Measurements from ENCODE around the gene EED. TPM values are rescaled to one million over a fixed set of nuclear protein-coding genes. Genes with fewer than 3 reads are reported as not detected.

Gene EED
- total and polyA plus RNA-seq, 8 donors = 5.1 to 14.0 (median 8.9) TPM

DNA sequence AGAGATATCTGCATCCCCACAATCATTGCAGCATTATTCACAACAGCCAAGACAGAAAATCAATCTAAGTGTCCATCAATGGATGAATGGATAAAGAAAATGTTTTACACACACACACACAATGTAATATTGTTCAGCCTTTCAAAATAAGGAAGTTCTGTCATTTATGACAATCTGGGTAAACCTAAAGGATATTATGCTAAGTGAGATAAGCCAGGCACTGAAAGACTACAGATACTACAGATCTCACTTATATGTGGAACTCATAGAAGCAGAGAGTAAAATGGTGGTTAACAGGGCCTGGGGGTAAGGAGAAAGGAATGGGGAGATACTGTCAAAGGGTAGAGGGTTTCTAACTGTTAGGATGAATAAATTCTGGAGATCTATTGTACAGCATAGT, 36.0 kb upstream of the EED start:
- TF ChIP-seq, protein P1, sequence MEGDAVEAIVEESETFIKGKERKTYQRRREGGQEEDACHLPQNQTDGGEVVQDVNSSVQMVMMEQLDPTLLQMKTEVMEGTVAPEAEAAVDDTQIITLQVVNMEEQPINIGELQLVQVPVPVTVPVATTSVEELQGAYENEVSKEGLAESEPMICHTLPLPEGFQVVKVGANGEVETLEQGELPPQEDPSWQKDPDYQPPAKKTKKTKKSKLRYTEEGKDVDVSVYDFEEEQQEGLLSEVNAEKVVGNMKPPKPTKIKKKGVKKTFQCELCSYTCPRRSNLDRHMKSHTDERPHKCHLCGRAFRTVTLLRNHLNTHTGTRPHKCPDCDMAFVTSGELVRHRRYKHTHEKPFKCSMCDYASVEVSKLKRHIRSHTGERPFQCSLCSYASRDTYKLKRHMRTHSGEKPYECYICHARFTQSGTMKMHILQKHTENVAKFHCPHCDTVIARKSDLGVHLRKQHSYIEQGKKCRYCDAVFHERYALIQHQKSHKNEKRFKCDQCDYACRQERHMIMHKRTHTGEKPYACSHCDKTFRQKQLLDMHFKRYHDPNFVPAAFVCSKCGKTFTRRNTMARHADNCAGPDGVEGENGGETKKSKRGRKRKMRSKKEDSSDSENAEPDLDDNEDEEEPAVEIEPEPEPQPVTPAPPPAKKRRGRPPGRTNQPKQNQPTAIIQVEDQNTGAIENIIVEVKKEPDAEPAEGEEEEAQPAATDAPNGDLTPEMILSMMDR (IDR thresholded peaks at IDR 0.05) = no peak
- intact Hi-C loops (cut with DNase I) = loop anchor here in 1 of 3 donors (10.0 kb wide), 1 partner anchor 164 kb away; no protein-coding TSS in a partner anchor
- no peak for ATAC-seq
- Histone ChIP-seq H3K4me1 (peaks cover 0 to 4% (median 0%) of the 10 kb centered on the region in 3 donors), H3K27ac (no peak overlapping the region), H3K9me3 (no peaks in the 10 kb centered on the region), H3K27me3 (no peaks in the 10 kb centered on the region), H3K4me3 (no peak overlapping the region), H3K36me3 (no peaks in the 10 kb centered on the region)
- no peak for DNase-seq
- no peak for FAIRE-seq

DNA sequence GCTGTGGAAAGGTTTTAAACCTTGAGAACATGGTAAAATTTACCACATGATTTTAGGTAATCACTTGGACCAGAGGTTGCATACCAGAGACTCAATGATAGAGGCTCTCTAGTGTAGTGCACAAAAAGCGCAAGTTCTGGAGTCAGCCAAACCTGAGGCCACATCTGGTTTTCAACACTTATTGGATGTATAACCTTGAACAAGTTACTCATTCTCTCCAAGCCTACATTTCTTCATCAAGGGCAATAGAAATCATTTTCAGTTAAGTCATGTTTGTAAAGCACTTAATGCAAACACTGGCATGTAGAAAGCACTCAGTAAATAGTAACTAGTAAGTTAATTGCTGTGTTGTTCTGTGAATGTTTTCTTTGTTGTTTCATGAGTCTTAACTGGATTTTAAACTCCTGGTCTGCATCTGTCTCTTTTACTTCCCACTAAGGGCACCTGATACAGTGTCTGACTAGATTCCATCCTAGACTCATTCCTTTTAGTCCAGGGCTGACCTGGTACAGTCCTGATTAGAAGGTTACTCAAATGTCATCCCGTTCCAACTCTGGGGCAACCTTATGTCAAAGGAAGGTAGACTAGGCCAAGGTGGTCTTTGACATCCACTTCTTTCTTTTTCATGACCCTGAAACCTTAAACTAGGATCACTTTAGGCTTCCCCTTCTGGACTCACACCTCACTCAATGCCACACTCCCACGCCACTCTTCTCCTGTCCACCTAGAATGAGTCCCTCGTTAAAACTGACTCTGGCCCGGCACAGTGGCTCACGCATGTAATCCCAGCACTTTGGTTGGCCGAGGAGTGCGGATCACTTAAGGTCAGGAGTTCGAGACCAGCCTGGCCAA, 34.5 kb upstream of the EED start:
- TF ChIP-seq, protein P1 (IDR thresholded peaks at IDR 0.05) = no peak
- no peak overlapping the region for H3K4me3 ChIP-seq
- no peaks in the 10 kb centered on the region for H3K36me3 ChIP-seq
- WGBS, 2 donors = 84 to 86% methylated on average over 9 of the region's 9 CpGs
- ATAC-seq (peak in 3 of 4 donors; percentile 12 to 51 (median 20)), DNase-seq (no peak), FAIRE-seq (no peak)
- H3K9me3 ChIP-seq = no peaks in the 10 kb centered on the region
- H3K27me3 ChIP-seq = no peaks in the 10 kb centered on the region
- peaks cover 0 to 4% (median 0%) of the 10 kb centered on the region in 3 donors for H3K4me1 ChIP-seq
- intact Hi-C loops (cut with DNase I) = loop anchor here in 2 of 3 donors (10.0 kb wide), 2 partner anchors 165 to 275 kb away; no protein-coding TSS in a partner anchor
- H3K27ac ChIP-seq = no peak overlapping the region

DNA sequence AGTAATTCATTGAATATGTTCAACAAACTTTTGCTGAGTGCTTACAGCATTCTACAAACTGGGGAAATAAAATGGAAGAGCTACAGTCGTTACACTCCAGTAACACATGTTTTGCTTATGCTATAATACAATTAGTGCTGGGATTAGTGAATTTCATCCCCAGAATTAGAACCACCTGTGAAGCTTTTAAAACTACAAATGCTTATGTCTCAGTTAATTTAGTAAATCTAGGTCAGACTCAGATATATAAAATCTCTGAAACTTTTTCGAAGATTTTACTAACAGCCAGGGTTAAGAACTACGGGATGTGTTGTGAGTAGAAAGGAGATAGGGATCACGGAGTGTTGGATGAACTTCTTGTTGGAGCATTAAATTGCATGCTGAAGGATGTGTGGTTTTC, 33.7 kb upstream of the EED start:
- WGBS, 2 donors = 92 to 95% methylated on average over 4 of the region's 4 CpGs
- intact Hi-C loops (cut with DNase I) = loop anchor here in 1 of 3 donors (10.0 kb wide), 1 partner anchor 276 kb away; no protein-coding TSS in a partner anchor
- Histone ChIP-seq H3K4me3 (no peak overlapping the region), H3K27ac (no peak overlapping the region), H3K36me3 (no peaks in the 10 kb centered on the region), H3K9me3 (no peaks in the 10 kb centered on the region), H3K27me3 (no peaks in the 10 kb centered on the region), H3K4me1 (peaks cover 0 to 4% (median 0%) of the 10 kb centered on the region in 3 donors)
- no peak for ATAC-seq
- DNase-seq = no peak
- TF ChIP-seq, protein P1 (IDR thresholded peaks at IDR 0.05) = no peak
- FAIRE-seq = no peak

DNA sequence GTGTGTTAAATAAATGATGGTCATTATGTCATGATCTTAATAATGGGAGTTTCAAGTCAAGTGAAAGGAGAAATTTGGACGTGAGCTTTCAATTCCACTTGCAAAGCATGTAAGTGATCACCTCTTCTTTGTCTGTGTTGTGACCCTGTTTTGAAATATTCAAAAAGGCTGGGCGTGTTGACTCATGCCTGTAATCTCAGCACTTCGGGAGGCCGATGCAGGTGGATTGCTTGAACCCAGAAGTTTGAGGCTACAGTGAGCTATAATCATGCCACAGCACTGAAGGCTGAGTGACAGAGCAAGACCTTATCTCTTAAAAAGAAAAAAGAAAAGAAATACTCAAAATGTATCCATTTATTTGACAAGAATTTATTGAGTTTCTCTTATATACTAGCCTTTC, 32.9 kb upstream of the EED start:
- H3K36me3 ChIP-seq = no peaks in the 10 kb centered on the region
- intact Hi-C loops (cut with DNase I) = loop anchor here in 1 of 3 donors (10.0 kb wide), 1 partner anchor 277 kb away; no protein-coding TSS in a partner anchor
- H3K27me3 ChIP-seq = no peaks in the 10 kb centered on the region
- FAIRE-seq (no peak), DNase-seq (no peak), ATAC-seq (no peak)
- H3K9me3 ChIP-seq = no peaks in the 10 kb centered on the region
- TF ChIP-seq, protein P1 (IDR thresholded peaks at IDR 0.05) = no peak
- WGBS, 2 donors = 83 to 90% methylated on average over 4 of the region's 4 CpGs
- no peak overlapping the region for H3K4me3 ChIP-seq
- peaks cover 0 to 4% (median 0%) of the 10 kb centered on the region in 3 donors for H3K4me1 ChIP-seq
- no peak overlapping the region for H3K27ac ChIP-seq
